ENCODE results near the gene DDX23.

DDX23 gene

DNA sequence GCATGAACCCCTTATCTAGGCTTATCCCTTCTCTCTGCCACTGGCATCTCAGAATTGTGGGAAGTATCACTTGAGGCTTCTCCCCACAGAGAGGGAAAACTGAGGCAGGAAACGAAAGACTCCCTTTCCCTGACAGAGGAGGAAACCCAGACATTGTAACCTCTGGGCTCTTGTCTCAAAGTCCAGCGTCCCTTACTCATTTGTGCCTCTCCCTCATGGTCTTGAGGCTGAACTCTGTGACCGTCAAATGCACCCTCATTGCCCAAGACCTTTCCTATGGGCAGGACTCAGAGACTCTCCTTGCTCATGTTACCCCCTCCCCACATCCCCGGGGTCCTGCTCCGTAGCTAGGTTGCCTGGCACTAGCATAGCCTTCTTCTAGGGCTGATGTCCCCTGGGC lies 29.8 kb downstream of the DDX23 start:
- DNase-seq = no peak

DNA sequence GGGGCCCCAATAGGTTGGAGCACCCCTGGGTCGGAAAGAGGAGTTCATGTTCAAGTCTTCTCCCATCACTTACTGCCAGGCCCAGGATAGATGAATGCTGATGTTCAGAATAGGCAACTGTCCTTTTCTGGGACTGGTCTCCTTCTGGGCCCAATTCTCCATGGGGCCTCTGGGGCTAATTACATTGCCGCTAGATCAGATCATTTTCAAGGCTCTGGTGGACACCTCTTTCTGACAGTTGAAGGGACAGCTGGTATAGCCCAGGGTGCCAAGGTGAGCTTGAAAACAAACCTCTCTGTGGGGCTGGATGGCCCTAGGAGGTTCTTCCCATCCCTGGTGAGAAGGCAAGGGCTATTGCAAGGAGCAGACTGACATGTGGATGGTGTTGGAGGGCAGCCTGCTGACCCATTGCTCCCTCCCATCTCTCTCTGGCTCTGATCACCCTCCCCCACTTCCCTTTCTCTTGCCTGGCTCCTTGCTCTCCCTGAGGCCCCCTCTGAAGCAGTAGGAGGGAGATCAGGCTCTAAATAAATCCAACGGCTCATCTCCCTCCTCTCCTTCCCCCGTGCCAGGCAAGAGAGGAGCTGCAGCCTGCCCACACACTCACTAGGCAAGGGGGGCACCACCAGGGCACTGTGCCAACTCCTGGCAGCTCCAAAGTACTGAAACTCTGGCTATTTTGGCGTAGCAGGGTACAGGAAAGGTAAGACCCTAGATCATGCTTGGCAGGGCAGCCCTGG lies 31.8 kb downstream of the DDX23 start:
- no peak for DNase-seq

DNA sequence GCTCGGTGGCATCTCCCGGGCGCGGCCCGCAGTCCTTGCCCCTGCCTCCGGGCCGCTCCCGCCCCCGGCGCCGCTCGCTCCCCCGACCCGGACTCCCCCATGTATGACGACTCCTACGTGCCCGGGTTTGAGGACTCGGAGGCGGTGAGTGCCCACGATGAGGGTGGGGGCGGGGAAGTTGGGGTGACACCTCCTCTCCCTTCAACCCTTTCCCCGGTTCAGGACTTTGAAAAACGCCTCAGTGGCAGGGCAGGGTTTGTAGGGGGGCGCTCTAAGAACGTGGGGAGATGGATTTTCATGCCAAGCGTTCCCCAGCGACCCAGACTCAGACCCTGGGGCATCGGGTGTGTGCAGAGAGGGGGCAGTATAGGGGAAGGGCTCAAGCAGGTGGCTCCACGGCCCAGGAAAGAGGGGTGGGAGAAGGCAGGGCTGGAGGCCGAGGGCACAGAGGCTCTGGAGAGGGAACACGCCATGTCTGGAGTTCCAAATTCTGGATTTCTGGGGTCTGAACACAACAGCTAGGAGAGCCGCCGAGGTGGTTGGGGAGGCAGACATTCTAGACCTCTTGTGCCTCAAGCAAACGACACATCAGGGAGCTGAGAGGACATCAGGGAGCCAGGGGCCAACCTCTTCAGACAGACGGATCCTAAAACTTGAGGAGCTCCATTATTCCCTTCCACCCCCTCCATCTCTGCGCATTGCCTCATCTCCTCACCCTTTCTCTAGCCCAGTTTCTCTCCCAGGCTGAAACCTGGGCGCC lies 33.0 kb downstream of the DDX23 start:
- DNase-seq = peak in 1 of 2 donors; percentile 44

DNA sequence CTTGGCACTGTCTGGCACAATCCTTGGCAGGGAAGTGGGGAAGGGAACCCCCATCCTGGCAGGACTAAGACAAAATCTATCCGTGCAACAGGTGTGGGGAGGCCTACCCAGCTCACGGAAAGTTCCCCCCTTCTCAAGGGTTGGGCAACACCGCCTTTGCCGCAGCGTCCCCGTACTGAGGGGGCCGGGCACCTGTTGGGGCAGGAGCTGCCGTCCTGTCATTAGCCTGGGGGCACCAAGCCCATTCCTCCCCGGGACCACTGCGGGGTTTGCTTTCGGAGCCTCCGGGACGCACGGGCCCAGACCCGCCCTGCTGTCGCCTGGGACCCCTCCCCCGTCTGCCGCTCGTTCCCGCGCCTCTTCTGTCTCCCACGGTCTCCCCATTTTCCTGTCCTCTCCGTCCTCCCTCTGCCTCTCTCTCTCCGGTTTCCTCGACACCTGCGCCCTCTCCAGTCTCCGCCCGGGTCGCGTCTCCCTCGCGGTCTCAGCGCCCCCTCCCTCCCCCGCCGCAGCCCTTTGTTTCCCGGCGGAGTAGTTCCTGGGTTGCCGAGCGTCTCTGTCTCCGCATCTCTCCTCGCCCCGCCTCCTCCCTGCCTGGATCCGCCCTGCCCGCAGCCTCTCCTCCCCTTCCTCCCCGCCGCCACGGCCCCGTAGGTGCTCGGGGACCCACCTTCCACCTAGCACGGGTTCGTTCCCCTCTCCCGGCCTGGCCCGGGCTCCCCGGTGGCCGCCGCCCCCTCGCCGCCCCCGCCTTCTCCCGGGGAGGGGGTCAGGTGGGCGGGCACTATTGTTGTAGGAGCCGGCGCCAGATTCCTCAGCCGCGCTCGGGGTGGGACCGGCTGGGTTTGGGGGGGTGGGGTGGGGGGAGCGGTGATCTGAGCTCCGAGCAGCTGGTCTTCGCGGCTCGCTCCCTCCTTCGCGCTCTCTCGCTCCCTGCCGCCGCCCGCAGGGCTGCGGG lies 33.8 kb downstream of the DDX23 start, which contains the start of gene CACNB3:
Gene CACNB3 (plus strand): TSS at position 624 of the 958 bp plus-strand sequence. CDS start 434 bp downstream, outside the sequence.
- peak; percentile 67 to 85 for DNase-seq

DNA sequence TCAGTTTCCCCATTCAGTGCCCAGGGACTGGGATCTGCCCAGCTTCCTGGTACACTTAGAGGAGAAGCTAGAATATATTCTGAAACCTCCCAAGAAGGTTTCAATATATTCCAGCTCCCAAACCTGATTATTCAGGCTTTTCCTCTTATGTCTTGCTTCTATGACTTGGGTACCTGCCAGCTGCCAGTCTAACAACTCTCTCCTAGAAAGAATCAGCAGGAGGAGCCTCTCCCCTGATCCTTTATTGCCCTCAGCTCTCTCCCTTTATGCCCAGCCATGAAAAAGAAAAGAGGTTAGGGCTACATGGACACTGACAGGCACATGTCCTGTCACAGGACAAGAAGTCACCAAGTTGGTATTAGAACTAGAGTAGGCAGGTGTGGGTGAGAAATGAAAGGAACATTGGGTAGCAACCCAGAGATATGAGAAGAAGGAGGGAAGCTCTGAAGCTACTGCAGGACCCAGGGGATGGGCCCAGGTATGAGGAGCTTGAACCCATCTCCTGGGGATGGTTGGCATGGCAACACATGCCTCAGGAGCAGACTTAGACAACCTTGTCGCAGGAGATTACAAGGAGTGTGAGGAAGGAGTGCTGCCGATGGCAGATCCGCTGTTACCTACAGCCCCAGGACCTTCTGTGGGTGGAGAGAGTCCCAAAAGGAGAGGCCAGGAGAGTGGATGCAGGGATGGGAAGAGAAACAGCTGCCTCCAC lies 35.7 kb downstream of the DDX23 start:
- DNase-seq = no peak

DNA sequence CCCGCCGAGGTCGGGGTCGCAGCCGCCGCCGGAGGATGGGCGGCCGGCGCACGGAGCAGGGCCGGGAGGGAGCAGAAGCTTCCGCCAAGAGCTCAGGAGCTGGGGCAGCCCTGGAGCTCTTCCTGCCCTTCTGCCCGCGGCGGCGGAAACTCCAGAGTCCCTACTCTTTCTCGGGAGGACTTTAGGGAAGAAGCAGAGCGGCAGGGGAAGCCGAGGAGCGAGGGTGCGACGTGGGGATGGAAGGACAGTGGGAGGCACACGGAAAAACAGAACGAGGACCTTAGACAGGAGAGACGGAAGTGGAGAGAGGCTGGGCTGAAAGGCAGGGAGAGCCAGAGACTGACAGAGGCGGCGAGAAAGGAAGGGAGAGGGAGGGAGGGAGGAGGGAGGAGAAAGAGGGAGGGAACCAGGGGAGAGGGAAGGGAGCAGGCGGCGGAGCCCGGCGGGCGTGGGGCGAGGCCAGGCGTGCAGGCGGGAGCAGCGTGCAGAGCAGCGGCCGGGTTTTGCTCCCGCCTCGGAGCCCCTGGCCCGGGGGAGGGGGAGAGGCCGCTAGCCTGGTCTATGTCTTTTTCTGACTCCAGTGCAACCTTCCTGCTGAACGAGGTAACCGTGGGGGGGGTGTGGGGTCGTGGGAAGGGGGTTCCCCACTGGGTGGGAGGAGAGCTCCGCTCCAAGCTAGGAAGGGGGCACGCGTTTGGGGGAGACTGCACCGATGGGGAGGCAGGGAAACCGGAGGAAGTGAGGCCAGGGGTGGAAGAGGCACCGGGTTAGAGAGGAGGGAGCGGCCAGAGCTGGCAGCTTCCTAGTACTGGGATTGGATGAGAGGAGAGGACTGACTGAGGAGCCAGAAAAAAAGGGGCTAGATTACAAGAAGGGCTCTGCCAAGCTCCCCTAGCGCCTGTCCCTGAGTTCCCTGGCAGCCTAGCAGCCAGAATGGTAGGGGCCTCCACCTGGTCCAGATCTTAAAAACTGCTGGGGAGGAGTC lies 36.5 kb downstream of the DDX23 start:
- DNase-seq = peak in 1 of 2 donors; percentile 36

DNA sequence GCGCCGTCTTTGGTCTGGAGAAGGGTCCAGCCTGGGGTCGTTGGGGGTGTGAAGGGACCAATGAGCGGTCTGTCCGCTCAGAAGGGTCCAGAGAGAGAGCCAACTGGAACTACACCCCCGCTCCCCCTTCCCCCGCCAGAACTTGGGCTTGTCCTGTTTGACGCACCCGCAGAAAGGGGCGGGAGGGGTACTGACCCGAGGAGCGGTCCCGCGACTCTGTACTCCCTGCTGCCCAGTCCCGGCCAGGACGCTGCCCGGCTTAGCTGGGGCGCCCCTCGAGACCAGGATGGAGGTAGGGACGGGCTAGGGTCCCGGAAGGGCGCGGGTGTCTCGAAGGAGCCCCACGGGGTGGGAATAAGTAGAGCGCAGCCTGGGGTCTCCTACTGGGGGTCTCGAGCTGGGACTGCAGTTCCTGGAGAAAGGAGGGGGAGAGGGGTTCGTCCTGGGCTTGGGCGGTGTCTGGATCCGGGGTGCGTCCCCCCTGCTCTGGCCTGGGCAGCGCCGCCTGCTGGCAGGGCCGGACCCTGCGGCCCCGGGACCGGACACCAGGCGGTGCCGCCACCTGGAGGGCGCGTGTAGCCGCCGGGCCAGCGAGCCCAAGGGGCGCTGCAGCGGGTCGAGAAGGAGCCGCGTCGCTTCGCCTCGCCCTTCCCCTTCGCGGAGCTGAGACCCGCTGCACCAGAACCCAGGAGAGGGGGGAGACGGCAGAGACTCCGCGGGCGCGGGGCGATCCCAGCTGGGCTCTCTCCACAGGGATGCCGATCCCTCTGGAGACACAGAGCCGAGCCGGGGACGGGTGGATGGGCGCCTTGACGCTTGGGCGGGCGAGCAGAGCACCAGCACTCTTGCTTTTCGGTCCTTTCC lies 37.5 kb downstream of the DDX23 start:
- DNase-seq = peak; percentile 74 to 83

DNA sequence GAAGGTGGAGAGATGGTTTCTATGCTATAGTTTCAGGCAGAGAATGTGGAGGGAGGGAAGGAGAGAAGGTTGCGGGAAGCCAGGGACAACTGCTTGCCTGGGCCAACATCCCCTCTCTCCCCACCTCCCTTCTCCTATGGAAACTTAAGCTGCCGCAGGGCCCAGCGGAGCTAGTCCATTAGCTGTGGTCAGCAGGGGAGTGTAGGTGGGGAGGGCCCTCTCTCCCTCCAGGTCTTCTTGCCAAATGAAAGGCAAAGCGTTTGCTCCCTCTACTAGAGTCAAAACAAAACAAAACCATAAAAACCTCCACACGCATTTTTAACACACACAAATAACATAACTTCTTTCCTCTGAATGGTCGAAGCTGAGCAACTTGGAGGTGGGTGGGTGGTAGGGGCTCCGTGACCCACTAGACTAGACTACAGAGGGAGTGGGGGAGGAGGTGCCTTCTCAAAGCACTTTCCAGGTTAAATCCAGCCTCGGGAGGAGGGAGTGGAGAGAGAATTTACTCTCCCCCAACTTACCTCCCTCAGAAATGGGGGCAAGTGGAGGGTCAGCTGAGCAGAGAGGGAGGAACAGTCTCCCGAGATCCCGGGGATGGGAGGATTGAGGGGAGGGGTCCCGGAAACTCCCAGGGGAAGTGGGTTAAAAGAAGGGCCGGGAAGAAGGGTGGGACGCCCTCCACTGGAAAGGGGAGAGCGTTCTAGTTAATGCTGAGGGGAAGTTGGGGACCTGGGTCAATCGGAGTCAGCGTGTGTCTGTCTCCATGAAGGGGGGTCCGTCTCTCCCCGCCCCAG lies 38.3 kb downstream of the DDX23 start:
- DNase-seq = no peak

DNA sequence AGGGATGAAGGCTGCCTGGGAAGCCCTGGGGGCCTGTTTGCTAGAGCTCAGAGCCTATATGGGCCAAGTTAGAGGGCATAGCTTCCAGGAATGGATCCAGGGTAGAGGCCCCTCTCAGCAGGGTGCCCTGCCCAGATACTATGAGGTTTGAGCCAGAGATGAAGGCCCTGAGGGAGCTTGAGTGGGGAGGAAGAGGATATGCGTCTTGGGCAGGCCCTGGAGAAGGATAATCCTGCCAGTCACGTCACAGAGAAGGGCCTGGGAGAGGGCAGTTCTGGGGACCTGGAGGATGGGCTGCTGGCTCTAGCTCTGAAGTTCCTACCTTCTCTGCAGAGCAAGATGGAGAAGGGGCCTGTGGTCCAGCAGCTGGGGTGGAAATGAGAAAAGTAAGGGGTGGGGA lies 39.6 kb downstream of the DDX23 start:
- DNase-seq = no peak

DNA sequence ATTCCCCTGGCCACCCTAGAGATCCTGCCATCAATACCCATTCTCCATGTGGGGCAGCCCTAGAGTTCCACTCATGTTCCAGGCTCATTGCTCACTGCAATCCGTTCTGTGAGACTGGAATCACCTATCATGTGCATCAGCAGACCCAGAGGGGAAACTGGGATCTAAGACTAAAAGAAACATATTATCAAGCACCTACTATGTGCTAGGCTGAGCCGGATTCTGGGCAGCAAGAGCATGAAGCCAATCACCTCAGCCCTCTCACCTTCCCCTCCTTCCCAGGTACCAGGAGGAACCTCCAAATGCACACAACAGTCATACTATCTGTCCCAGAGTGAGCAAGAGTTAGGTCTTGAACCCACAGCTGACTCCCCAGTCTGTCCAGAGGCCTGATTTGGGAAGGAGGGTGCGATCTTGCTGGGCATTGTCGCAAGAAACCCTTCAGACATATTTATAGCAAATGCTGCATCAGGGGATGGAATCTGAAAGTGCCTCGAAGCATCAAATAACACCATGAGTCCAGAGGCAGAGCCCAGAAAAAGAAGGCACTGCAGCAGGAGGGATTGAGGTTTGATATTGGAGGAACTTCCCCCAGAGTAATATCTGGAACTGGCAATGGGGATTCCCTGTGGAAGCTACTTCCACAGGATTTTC lies 40.4 kb downstream of the DDX23 start:
- DNase-seq = no peak

DNA sequence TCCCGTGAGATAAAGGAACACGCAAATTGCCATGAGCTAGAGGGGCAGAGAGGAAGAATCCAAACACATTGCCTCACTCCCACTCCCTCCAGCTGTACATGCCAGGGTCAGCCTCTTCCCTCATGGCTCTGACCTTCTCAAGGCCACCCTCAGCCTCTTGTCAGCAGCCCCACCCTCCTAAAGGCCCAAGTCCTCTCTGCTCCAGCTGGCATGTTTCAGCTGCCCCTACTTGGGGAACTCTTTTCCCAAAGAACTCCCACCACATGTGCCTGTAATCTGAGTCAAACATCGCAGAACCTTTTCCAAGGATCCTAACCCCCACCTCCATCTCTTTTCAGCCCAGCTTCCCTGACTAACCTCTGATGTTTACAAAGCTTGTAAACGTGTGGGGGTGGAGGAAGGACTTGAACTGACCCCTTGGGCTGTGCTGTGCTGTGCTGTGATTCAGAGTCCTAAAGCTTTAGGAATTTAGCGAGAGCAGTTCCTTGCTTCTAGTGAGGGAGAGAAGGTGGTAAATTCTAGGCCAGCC lies 41.0 kb downstream of the DDX23 start:
- no peak for DNase-seq

DNA sequence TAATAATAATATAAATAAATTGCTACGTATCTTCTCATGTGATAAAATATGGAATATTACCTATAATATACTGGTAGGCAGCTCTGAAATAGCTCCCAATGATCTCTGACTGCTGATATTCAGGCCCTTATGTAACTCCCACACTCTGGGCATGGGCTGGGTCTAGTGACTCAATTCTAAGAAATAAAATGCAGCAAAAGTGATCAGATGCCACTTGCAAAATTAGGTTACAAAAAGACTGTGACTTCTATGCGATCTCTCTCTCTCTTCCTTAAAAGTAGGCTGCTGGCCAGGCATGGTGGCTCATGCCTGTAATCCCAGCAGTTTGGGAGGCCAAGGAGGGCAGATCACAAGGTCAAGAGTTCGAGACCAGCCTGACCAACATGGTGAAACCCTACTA lies 44.0 kb downstream of the DDX23 start:
- no peak for DNase-seq

DNA sequence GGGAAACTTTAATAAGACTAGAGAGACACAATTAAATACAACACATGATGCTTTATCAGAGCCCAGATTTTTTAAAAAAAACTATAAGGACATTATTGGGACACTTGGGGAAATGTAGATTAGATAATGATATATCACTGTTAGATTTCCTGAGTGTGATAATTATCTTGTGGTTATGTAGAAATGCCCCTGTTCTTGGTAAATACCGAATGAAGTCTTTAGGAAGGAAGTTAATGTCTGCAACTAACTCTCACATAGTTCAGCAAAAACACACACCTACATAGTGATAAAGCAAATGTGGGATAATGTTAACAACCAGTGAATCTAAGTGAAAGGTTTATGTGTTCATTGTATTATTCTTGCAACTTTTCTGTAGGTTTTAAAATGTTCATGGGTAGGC lies 48.3 kb downstream of the DDX23 start:
- no peak for DNase-seq

DNA sequence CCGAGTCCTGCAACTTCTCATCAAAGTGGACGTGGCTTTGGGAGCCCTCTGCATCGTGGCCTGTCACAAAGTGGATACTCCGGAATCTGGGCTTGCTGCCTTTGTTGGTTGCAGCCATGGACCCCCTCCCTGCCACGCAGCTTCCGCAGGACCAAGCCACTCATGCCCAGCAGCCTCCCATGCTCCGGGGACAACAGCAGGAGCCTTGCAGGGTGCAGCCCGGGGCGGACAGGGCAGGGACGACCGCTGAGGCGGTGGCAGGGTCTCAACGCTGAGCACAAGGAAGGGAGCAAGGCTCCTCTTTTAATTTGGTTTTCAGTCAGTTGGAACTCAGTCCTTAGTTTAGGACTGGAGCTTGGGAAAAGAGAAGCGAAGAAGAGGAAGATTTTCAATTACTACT lies 51.0 kb downstream of the DDX23 start:
- no peak for DNase-seq

DNA sequence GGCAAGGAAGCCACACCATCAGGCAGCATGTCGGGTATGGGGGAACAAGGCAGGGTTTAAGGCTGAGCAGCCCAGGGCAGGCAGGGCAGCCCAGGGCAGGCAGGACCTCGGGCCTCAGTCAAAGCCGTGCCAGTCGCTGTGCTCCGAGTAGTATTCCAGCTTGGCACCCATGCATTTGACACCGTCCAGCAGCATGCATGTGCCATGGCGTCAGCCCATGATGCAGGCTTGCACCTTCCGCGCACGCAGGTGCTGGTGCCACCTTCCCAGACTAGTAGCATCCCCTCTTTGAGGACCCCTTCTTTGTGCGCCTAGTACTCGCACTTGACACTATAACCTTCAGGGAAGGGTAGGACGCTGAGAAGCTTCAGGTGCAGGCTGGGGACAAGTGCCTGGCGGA lies 51.5 kb downstream of the DDX23 start:
- no peak for DNase-seq

DNA sequence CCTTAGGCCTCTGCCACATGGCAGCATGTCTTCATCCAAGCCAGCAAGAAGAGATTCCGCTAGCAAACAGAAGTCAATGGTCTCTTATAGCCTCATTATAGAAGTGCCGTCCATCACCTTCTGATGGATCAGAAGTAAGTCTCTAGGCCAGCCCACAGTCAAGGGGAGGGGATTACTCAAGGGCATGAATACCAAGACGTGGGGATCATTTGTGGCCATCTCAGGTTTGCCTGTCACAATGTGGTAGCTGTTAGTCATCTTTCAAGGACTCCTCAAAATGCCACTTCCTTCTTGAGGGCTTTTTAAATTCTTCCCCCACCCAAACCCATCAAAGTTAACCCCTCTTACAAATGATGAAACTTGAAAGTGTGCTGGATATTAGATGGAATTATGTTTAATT lies 55.0 kb downstream of the DDX23 start:
- no peak for DNase-seq

DNA sequence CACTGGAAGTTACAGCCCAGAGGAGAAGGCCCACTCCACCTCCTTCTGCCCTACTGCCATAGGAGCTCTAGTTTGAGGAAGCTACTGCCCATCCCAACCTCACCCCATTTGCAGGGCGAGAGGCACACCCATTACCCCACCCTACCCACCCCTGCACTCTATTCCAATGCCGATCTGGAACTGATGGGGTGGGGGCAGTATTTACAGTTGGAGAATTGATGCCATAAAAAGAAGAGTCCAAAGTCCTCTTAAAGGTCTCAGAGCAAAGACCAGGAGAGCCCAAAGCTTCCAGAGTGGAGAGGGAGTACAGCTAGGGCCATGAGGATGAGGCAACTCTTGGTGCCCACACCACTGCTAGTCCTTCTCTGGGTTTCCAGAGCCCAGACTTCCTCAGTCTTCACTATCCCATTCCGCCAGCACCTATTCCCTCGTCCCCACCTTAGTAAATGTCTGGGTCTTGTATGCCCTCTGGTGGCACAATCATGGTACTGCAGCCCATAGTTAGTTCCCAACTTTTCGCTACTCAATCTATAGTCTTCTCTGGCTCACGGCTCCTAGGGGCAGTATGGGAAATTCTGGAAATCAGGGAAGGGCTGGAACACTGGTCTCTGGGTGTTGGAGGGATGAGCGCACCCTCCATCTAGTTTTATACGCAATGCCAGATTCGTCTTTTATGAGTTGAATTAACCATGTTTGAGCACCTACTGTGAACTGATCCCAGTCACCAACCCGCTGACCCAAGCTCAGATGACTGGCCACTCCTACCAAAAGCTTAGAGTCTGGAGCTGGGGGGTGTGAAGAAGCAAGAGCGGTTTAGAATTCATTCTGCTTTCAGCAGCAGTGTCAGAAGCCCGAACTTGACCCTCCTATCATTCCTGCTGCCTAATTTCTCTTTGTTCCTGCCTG lies 56.2 kb downstream of the DDX23 start:
- DNase-seq = peak; percentile 30 to 60
